Activated CD4-positive, alpha-beta T cell treated with anti-CD3 and anti-CD28 coated beads, Interleukin-2, Interleukin-4, amounts not matched to agents 100 ng/mL and 50 ng/mL, durations not matched to agents 16 hours and 8 hours (primary cell): ENCODE data around the gene YEATS4.
A peak's percentile ranks its signal among the peaks of the same experiment; 100 is the strongest.

Source experiments
- DNase-seq: peaks from one replicate; pipeline ENCODE4 v3.0.0-alpha.2; 2020; ENCODE audit warnings: low spot score

The YEATS4 gene

GRCh38 chr12:69392179-69392928 is 32.8 kb downstream of the YEATS4 start:
- peak; percentile 25 for DNase-seq

DNA sequence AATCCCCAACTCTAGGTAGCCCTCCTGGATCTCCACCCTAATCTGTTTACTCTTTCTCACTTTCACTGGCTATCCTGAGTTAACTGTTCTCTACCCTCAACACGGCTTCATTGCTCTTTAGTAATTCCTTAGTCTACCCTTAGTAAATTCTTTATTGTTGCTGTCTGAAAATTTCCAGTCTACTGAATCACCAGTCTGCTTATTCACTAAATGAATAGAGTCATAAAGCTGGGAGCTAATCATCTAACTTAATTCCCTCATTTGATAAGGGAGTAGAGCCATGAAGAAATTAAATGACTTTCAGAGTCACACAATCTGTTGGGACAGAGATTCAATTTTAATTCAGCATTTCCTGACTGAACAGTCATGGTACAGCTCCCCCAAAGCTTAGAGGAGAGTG is 36.5 kb downstream of the YEATS4 start:
- no peak for DNase-seq

- DNase-seq, result no peak
Measured at GRCh38 chr12:69396963-69397362, 37.4 kb downstream of the YEATS4 start.

- no peak for DNase-seq
Measured at GRCh38 chr12:69397978-69398377, 38.4 kb downstream of the YEATS4 start.

- DNase-seq, result no peak
Measured at GRCh38 chr12:69401940-69402339, 42.4 kb downstream of the YEATS4 start.

GRCh38 chr12:69404851-69405565 is 45.5 kb downstream of the YEATS4 start:
- no peak for DNase-seq

DNA sequence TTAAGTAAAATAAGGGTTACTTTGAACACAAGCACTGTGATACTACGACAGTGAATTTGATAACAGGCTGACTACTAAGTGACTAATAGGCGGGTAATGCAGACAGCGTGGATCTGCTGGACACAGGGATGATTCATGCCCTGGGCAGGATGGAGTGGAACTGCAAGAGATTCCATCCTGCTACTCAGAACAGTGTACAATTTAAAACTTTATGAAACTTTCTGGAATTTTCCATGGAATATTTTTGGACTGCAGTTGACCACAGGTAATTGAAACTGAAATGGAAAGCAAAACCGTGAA is 46.0 kb downstream of the YEATS4 start:
- DNase-seq, result no peak

- DNase-seq, result no peak
Measured at GRCh38 chr12:69406217-69406616, 46.7 kb downstream of the YEATS4 start.

DNA sequence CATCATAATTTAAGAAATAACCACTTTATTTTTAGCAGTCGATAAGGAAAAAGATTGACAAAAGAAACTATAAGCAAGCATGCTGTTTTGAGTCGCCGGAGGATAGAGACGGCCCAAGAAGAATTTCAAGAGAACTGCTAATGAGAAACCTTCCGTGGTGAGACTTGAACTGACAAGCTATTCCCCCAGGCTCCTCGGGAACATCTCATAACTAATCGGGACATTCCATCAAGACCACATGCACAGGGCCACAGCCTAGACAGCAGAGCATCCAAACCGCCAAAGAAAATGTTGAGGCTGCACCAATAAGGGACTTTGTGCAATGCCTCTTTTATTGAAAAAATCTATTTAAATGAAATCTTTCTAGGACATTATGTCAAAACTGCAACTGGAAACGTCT is 51.0 kb downstream of the YEATS4 start:
- DNase-seq, result no peak

GRCh38 chr12:69412655-69413054 is 53.1 kb downstream of the YEATS4 start:
- DNase-seq, result no peak

DNA sequence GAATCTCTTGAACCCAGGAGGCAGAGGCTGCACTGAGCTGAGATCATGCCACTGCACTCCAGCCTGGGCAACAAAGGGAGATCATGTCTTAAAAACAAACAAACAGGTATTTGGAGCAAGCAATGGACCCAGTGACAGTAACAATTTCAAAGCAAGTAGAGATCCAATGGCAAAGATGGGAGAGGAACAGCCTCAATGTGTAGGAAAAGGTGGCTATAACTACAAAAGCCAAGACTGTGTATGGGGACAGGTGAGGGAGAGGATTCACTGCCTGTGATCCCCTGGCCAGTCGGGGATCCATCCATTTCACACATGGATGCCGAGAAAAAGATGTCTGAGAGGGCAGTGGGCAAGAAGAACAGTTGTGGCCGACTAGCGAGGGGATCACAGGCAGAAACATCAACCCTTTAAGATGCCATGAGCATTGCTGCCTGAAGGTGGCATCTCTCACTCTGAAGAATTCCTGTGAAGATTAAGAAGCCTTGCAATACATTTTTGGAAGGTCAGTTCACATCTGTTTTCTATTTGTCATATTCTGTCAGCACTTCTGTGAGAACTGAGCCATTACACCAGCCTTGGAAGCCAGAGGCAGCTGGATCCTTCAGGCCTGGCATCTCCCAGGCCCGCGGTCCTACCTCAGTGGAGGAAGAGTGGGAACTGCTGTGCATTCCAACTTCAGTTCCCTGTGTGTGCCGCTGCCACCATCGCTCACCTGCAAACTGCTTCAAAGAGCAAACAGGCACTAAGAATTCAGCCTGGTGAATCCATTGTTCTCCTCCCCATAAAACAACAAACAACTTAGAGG is 56.1 kb downstream of the YEATS4 start:
- no peak for DNase-seq

DNA sequence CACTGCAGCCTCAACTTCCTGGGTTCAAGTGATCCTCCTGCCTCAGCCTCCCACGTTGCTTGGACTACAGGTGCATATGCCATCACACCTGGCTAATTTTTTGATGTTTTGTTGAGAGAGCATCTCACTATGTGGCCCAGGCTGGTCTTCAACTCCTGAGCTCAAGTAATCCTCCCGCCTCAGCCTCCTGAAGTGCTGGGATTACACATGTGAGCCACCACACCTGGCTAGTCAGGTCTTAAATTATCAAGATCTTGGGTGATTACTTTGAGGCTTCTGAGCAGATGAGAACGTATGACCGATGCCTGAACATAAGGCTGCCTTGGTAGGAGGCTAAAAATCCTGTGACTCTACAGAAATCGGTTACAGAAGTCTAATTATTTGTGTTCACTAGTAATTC is 57.7 kb downstream of the YEATS4 start:
- DNase-seq, result no peak

DNA sequence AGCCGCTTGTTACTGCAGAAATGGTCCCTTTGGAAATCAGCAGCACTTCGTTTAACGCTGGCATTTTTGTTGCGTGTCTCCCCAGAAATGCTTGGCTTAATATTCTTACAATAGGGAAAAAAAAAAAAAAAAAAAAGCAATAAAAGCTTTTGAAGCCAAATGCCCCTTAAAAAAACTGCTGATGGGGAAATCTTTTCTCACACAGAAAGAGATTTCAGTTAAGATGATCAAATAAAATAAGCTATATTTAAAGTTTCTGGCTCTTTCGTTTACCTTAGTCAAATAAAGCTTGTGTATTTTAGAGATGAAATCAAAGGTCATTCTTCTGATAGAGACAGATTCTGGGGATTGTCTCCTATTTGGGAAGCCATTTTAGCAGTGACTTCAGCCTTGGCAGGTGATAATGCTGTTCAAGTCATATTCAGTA is 58.2 kb downstream of the YEATS4 start:
- no peak for DNase-seq

- DNase-seq, result no peak
Measured at GRCh38 chr12:69419701-69420100, 60.2 kb downstream of the YEATS4 start.

GRCh38 chr12:69421548-69421947 is 62.0 kb downstream of the YEATS4 start:
- DNase-seq, result no peak

- no peak for DNase-seq
Measured at GRCh38 chr12:69423037-69423905, 63.7 kb downstream of the YEATS4 start.

- DNase-seq, result no peak
Measured at GRCh38 chr12:69425417-69425816, 65.9 kb downstream of the YEATS4 start.

DNA sequence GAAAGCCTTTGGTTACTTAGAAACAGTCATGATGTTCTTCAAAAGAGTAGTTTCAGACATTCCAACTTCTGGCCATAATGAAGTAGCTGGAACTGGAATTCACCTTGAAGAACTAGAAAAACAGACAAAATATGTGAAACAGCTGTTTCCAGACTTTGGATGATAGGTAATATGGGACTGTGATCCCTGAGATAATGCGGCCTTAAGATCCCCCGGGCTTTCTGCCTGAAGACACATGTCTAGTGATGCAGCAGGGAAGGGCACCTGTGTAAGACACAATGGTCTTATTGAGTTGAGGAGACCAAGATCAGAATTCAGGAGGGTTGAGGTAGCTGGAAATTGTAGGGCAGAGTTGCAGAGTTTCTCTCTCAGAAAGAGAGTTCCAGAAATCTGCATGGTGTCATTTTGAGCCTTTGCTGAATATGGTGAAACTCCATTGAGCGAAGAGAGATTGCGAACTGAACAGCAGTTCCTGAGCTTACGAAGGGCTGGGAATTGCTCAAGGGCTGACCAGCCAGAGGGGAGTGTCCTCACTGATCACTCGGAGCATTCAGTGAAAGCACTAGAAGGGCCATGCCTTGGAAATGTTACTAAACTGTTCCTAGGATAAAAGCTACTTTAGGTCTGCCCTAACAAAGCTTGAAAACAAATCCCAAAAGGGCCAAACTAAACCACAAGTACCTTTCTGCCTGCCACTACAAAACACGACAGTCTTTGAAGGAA is 69.0 kb downstream of the YEATS4 start:
- DNase-seq, result no peak

DNA sequence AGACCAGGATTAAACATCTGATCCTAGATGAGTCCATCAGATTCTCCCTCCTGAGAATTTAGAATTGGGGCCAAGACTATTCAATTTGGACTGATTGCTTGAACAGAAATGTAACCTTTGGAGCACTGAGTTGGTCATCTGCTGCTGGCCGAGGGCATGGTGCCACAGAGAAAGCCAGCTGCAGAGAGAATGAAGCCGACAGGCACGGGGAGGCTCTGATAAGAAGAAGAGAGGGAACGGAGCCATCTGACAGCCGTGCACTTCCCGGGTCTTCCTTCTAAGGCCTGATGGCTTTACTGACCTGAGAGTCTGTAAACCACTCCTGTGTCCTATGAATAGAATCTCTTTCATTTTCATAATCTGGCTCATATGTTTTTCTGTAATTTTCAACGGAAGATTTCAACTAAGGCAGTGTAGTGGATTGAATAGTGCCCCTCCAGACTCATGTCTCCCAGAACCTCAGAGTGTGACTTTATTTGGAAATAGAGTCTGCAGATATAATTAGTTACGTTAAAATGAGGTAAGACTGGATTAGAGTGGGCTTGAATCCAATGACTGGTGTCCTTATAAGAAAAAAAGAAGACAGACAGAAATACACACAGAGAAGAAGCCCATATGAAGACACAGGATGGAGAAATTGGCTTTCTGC is 71.5 kb downstream of the YEATS4 start:
- DNase-seq, result no peak

- DNase-seq, result no peak
Measured at GRCh38 chr12:69431591-69432222, 72.2 kb downstream of the YEATS4 start.
